ENCODE results near the gene KLF7.

The KLF7 gene

DNA sequence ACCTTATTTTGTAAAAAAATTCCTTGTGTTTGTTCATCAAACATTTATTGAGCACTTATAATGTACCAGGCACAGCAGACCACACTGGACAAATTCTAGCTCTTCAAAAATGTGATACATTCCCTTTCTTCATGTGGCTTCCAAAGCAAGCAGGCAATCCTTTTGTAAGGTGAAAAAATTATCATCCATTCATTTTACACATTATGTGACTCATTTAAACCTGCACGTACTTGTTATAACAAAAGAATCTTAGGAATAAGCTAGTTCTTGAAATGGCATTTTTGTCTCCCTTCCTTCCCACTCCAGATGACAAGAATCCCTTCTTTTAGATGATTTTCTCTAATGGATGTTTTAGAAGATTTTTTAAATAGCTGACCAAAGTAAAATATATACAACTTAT lies 104.6 kb downstream of the KLF7 start:
- Histone ChIP-seq H3K27me3 (ENCODE audit: insufficient read depth, low read depth, severe bottlenecking) (no peaks in the 10 kb centered on the region), H3K36me3 (no peaks in the 10 kb centered on the region), H3K27ac (no peak overlapping the region), H3K9me3 (ENCODE audit: severe bottlenecking) (no peaks in the 10 kb centered on the region), H3K4me3 (ENCODE audit: low read depth, low read length) (no peak overlapping the region)
- TF ChIP-seq, protein P1, sequence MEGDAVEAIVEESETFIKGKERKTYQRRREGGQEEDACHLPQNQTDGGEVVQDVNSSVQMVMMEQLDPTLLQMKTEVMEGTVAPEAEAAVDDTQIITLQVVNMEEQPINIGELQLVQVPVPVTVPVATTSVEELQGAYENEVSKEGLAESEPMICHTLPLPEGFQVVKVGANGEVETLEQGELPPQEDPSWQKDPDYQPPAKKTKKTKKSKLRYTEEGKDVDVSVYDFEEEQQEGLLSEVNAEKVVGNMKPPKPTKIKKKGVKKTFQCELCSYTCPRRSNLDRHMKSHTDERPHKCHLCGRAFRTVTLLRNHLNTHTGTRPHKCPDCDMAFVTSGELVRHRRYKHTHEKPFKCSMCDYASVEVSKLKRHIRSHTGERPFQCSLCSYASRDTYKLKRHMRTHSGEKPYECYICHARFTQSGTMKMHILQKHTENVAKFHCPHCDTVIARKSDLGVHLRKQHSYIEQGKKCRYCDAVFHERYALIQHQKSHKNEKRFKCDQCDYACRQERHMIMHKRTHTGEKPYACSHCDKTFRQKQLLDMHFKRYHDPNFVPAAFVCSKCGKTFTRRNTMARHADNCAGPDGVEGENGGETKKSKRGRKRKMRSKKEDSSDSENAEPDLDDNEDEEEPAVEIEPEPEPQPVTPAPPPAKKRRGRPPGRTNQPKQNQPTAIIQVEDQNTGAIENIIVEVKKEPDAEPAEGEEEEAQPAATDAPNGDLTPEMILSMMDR (IDR thresholded peaks at IDR 0.05; ENCODE audit: low read depth, low read length), result no peak
- no peak for DNase-seq

DNA sequence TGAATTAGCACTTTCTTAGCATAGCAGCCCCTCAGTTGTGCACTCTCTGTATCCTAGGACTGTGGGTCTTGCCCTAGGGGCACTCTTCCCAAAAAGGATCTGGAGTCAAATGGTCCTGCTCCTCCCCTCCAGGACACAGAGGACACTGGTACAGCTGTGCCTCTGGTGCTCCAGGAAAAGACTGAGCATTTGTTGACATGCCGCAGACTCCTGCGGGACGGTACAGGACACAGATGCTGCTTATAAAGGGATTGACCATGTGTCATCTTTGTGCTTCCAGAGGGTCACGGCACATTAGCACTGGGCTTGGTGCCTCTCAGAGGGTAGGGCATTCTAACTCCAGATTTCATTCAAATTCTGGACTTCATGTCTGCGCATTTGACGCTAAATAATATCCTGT lies 110.5 kb downstream of the KLF7 start:
- no peaks in the 10 kb centered on the region for H3K27me3 ChIP-seq (ENCODE audit: insufficient read depth, low read depth, severe bottlenecking)
- DNase-seq, result no peak
- TF ChIP-seq, protein P1 (IDR thresholded peaks at IDR 0.05; ENCODE audit: low read depth, low read length), result no peak
- no peak overlapping the region for H3K4me3 ChIP-seq (ENCODE audit: low read depth, low read length)
- H3K27ac ChIP-seq, result no peak overlapping the region
- no peaks in the 10 kb centered on the region for H3K36me3 ChIP-seq
- no peaks in the 10 kb centered on the region for H3K9me3 ChIP-seq (ENCODE audit: severe bottlenecking)

DNA sequence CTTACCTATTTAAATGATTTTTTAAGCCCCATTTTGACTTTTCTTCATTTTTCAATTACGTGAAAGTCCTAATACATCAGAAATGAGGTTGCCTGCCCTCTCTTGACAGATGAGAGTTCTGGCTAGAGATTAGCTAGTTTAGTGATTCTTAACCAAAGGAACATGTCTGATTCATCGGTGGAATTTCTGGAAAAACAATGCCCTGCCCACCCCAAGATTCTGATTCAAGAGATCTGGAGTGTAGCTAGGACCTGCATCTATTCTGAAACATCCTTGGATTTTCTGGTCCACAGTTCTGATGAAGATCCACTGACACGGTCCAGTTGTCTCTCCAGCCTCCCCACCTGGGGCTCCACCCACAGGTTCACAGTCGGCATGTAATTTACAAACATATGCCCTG lies 111.2 kb downstream of the KLF7 start:
- DNase-seq, result no peak
- H3K9me3 ChIP-seq (ENCODE audit: severe bottlenecking), result no peaks in the 10 kb centered on the region
- no peaks in the 10 kb centered on the region for H3K36me3 ChIP-seq
- H3K27ac ChIP-seq, result no peak overlapping the region
- no peaks in the 10 kb centered on the region for H3K27me3 ChIP-seq (ENCODE audit: insufficient read depth, low read depth, severe bottlenecking)
- TF ChIP-seq, protein P1 (IDR thresholded peaks at IDR 0.05; ENCODE audit: low read depth, low read length), result no peak
- H3K4me3 ChIP-seq (ENCODE audit: low read depth, low read length), result no peak overlapping the region

DNA sequence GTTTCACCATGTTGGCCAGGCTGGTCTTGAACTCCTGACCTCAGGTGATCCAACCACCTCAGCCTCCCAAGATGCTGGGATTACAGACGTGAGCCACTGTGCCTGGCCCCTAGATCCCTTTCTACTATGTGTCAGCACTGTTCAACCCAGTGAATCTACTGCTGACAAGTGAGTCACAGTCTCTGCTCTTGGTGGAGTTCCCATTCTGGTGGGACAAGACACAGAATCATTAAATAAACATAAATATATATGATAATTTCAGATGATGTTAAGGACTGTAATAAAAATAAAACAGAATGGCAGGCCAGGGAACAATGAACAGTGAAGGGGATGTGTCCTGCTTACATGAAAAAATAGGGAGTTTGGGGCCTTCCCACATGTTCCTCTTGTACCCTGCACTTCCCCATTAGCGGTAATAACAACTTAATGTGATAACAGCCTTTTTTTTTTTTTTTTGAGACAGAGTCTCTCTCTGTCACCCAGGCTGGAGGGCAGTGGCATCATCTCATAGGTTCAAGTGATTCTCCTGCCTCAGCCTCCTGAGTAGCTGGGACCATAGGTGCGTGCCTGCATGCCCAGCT lies 114.3 kb downstream of the KLF7 start:
- no peak overlapping the region for H3K27ac ChIP-seq
- H3K36me3 ChIP-seq, result no peaks in the 10 kb centered on the region
- TF ChIP-seq, protein P1 (IDR thresholded peaks at IDR 0.05; ENCODE audit: low read depth, low read length), result no peak
- DNase-seq, result no peak
- no peaks in the 10 kb centered on the region for H3K9me3 ChIP-seq (ENCODE audit: severe bottlenecking)
- no peak overlapping the region for H3K4me3 ChIP-seq (ENCODE audit: low read depth, low read length)
- H3K27me3 ChIP-seq (ENCODE audit: insufficient read depth, low read depth, severe bottlenecking), result no peaks in the 10 kb centered on the region

DNA sequence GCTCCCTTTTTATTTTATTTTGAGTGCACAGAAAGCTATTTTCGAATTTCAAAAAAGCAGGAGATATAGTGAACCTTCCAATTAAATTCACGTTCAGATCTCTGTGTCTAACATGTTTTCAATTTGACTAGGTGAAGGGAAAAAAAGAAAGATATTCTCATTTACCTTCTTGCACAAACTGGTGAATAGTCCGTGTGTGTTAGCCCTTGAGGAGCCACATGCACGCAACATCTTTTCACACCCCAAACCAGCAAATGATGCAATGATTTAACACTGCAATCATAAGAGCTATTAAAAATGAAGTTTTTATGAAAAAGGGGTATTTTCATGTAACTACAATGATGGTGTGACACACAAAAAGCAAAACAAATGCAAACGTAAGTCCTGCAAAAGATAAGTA lies 116.6 kb downstream of the KLF7 start:
- H3K4me3 ChIP-seq (ENCODE audit: low read depth, low read length), result no peak overlapping the region
- H3K36me3 ChIP-seq, result no peaks in the 10 kb centered on the region
- H3K27ac ChIP-seq, result no peak overlapping the region
- TF ChIP-seq, protein P1 (IDR thresholded peaks at IDR 0.05; ENCODE audit: low read depth, low read length), result no peak
- DNase-seq, result no peak
- H3K27me3 ChIP-seq (ENCODE audit: insufficient read depth, low read depth, severe bottlenecking), result no peaks in the 10 kb centered on the region
- H3K9me3 ChIP-seq (ENCODE audit: severe bottlenecking), result no peaks in the 10 kb centered on the region

DNA sequence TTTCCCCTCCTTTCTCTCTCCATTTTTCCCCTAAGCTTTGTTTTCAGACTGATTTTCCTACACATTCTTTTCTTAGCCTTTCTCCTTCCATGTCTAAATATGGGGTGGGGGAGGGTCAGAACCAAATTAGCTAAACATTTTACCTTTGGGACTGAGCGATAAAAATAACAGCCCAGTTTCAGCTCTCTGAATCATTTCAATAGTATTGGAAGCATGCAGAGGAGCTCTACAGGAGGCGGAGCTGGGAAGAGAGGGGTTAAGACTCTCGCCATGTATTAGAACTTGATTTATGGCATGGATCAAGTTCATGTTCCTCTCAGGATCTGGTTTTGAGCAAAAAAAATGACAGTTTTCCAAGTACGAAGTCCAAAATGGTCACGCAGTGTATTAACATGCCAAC lies 117.3 kb downstream of the KLF7 start:
- DNase-seq, result no peak
- H3K36me3 ChIP-seq, result no peaks in the 10 kb centered on the region
- TF ChIP-seq, protein P1 (IDR thresholded peaks at IDR 0.05; ENCODE audit: low read depth, low read length), result no peak
- H3K9me3 ChIP-seq (ENCODE audit: severe bottlenecking), result no peaks in the 10 kb centered on the region
- H3K4me3 ChIP-seq (ENCODE audit: low read depth, low read length), result no peak overlapping the region
- H3K27me3 ChIP-seq (ENCODE audit: insufficient read depth, low read depth, severe bottlenecking), result no peaks in the 10 kb centered on the region
- H3K27ac ChIP-seq, result no peak overlapping the region

Data from WERI-Rb-1 (cell line).